Gastrocnemius medialis (tissue), 4 donors: ENCODE data around the gene MRPS22. TPM values are rescaled to one million over a fixed set of nuclear protein-coding genes. Genes with fewer than 3 reads are reported as not detected.

Experiments used
- ATAC-seq, 2 donors: fragments of 150-250 bp; one replicate each; pipeline ENCODE4 v1.9.1; 2016
- DNase-seq, 2 donors: peaks; one replicate each; pipeline ENCODE4 v3.0.0-alpha.2; 2019
- H3K27ac ChIP-seq, 4 donors: fragments of 200-600 bp; sonication (generic); 1 replicate in 1 of 4; 2 replicates in 3 of 4; pipeline ENCODE4 v1.5.1; 2016 to 2018; ENCODE audit warnings: mild to moderate bottlenecking in 2 of 4, moderate library complexity in 1 of 4
- H3K27me3 ChIP-seq, 3 donors: fragments of 200-600 bp; sonication (generic) in 2 of 3; 1 replicate in 1 of 3; 2 replicates in 2 of 3; pipeline versions ENCODE4 v1.5.1 to v1.6.0; 2016 to 2019; ENCODE audit warnings: mild to moderate bottlenecking in 1 of 3, moderate library complexity in 1 of 3
- H3K36me3 ChIP-seq, 2 donors: fragments of 200-600 bp; sonication (generic) in 1 of 2; one replicate each; pipeline ENCODE4 v1.5.1; 2017 to 2018
- H3K4me1 ChIP-seq, 2 donors: fragments of 200-600 bp; sonication (generic) in 1 of 2; one replicate each; pipeline ENCODE4 v1.5.1; 2016 to 2017; ENCODE audit warnings: mild to moderate bottlenecking in 2 of 2
- H3K4me3 ChIP-seq, 4 donors: fragments of 200-600 bp; sonication (generic) in 3 of 4; 1 replicate in 1 of 4; 2 replicates in 3 of 4; pipeline ENCODE4 v1.5.1; 2016 to 2019; ENCODE audit warnings: mild to moderate bottlenecking in 2 of 4
- H3K9me3 ChIP-seq, 3 donors: fragments of 200-600 bp; sonication (generic) in 2 of 3; 1 replicate in 1 of 3; 2 replicates in 2 of 3; pipeline ENCODE4 v1.5.1; 2016 to 2019
- POLR2A ChIP-seq, 2 donors: fragments of 450-650 bp; IDR thresholded peaks; one replicate each; pipeline ENCODE4 v1.6.1; 2017; ENCODE audit warnings: antibody characterized with exemption in 2 of 2, mild to moderate bottlenecking in 2 of 2, moderate library complexity in 2 of 2
- in situ Hi-C, 4 donors: fragments of 200-750 bp; cut with MboI; loops; one replicate each; pipeline versions ENCODE4 v1.15.0 to v1.8.0; 2017; ENCODE audit warnings: low sequenced_read_pairs in 4 of 4
- intact Hi-C: fragments of 100-400 bp; cut with DNase I; formaldehyde crosslinking; loops from one replicate; pipeline ENCODE4 v1.15.1; 2023; ENCODE audit warnings: low total_unique reads
- total RNA-seq, 4 donors: library from RNA; depleted of rRNA; stranded (reverse); fragments of >200 nt; gene quantifications; one replicate each; pipeline versions ENCODE4 v1.1.0 to v1.2.3, GENCODE V29; 2016
- TF ChIP-seq, protein P1 (sequence below), 5 experiments: fragments of 450-650 bp in 3 of 5; fragments of 200-600 bp in 2 of 5; sonication (generic) in 2 of 5; IDR thresholded peaks in 4 of 5; conservative IDR thresholded peaks in 1 of 5; 1 replicate in 4 of 5; 2 replicates in 1 of 5; pipeline ENCODE4 v1.5.1; 2016 to 2019; ENCODE audit warnings: antibody characterized with exemption in 5 of 5, mild to moderate bottlenecking in 3 of 5, moderate library complexity in 3 of 5

The MRPS22 gene
- total RNA-seq, 4 donors from 2014 or later, result 96.4 to 140 (median 116) TPM

- no peak overlapping the region for H3K4me3 ChIP-seq
- no peaks in the 10 kb centered on the region for H3K9me3 ChIP-seq
- H3K27ac ChIP-seq, result no peak overlapping the region
- H3K27me3 ChIP-seq, result no peaks in the 10 kb centered on the region
- intact Hi-C loops, result no loop called here
- no peak for DNase-seq
- TF ChIP-seq, protein P1, sequence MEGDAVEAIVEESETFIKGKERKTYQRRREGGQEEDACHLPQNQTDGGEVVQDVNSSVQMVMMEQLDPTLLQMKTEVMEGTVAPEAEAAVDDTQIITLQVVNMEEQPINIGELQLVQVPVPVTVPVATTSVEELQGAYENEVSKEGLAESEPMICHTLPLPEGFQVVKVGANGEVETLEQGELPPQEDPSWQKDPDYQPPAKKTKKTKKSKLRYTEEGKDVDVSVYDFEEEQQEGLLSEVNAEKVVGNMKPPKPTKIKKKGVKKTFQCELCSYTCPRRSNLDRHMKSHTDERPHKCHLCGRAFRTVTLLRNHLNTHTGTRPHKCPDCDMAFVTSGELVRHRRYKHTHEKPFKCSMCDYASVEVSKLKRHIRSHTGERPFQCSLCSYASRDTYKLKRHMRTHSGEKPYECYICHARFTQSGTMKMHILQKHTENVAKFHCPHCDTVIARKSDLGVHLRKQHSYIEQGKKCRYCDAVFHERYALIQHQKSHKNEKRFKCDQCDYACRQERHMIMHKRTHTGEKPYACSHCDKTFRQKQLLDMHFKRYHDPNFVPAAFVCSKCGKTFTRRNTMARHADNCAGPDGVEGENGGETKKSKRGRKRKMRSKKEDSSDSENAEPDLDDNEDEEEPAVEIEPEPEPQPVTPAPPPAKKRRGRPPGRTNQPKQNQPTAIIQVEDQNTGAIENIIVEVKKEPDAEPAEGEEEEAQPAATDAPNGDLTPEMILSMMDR (IDR thresholded peaks at IDR 0.05 in 4 of 5, conservative IDR thresholded peaks at IDR 0.05 in 1 of 5), result no peak
- no peak for TF ChIP-seq POLR2A (IDR thresholded peaks at IDR 0.05)
- in situ Hi-C loops, result loop anchor here in 3 of 4 donors (10.0 to 25.0 kb wide), 2 partner anchors 402 to 405 kb away; partner anchors contain the start of genes FOXL2 (in 2 of the 3) and FOXL2NB (in 2 of the 3)
- H3K36me3 ChIP-seq, result no peaks in the 10 kb centered on the region
- ATAC-seq, result no peak
- peaks cover 0 to 1% of the 10 kb centered on the region in 2 donors for H3K4me1 ChIP-seq
Measured at GRCh38 chr3:139339219-139339906, 4.5 kb upstream of the MRPS22 start.

DNA sequence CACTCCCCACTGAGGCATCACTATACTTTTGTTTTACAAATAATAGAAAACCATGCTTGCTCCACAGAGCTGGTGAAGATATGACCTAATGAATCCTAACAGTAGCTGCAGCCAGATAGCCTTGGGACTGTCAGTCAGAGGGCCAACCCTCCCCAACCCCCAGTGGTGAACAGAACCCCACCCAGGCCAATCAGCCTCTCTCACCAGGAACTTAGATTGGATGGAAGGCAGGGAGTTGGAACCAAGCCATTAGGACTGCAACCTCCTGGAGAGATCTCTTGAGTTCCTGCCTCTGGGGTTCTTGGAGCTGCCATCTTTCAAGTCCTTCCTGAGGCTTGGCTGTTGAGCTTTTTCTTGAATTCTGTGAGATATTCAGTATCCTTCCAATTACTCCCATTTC, 3.0 kb upstream of the MRPS22 start:
- ATAC-seq (no peak), DNase-seq (no peak)
- TF ChIP-seq POLR2A (IDR thresholded peaks at IDR 0.05), result no peak
- TF ChIP-seq, protein P1 (IDR thresholded peaks at IDR 0.05 in 4 of 5, conservative IDR thresholded peaks at IDR 0.05 in 1 of 5), result no peak
- H3K4me3 ChIP-seq, result no peak overlapping the region
- intact Hi-C loops (no loop called here), in situ Hi-C loops (loop anchor here in 2 of 4 donors (25.0 kb wide), 1 partner anchor 403 kb away; the partner anchor contains the start of genes FOXL2 (in 2 of the 2) and FOXL2NB (in 2 of the 2))
- no peaks in the 10 kb centered on the region for H3K27me3 ChIP-seq
- H3K36me3 ChIP-seq, result no peaks in the 10 kb centered on the region
- peaks cover 14 to 16% of the 10 kb centered on the region in 2 donors for H3K4me1 ChIP-seq
- no peak overlapping the region for H3K27ac ChIP-seq
- H3K9me3 ChIP-seq, result no peaks in the 10 kb centered on the region

DNA sequence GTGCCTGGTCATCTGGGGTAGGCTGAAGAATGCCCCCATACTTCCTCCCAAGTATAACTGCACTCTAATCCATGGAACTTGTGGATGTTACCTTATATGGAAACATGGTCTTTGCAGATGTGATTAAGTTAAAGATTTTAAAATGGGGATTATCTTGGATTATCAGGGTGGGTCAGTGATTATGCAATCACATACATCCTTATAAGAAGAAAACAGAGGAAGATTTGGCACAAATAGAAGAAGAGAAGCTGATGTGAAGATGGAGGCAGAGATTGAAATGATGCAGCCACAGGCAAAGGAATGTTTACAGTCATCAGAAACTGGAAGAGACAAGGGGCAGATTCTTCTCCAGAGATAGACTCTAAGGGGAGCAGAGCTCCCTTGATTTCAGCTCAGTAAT, 1.8 kb upstream of the MRPS22 start:
- intact Hi-C loops (no loop called here), in situ Hi-C loops (loop anchor here in 2 of 4 donors (25.0 kb wide), 1 partner anchor 405 kb away; the partner anchor contains the start of genes FOXL2 (in 2 of the 2) and FOXL2NB (in 2 of the 2))
- DNase-seq, result no peak

GRCh38 chr3:139346771-139347170, 3.0 kb downstream of the MRPS22 start:
- in situ Hi-C loops, result loop anchor here in 2 of 4 donors (25.0 kb wide), 1 partner anchor 409 kb away; the partner anchor contains the start of genes FOXL2 (in 2 of the 2) and FOXL2NB (in 2 of the 2)

More for the DNA sequence above, 1.8 kb upstream of the MRPS22 start:
- Histone ChIP-seq H3K4me3 (no peak overlapping the region), H3K27ac (no peak overlapping the region), H3K4me1 (peaks cover 19% of the 10 kb centered on the region in 2 donors), H3K27me3 (no peaks in the 10 kb centered on the region), H3K36me3 (peaks cover 0 to 5% of the 10 kb centered on the region in 2 donors), H3K9me3 (no peaks in the 10 kb centered on the region)
- TF ChIP-seq, protein P1 (IDR thresholded peaks at IDR 0.05 in 4 of 5, conservative IDR thresholded peaks at IDR 0.05 in 1 of 5), result no peak
- no peak for TF ChIP-seq POLR2A (IDR thresholded peaks at IDR 0.05)
- no peak for ATAC-seq

More at GRCh38 chr3:139346771-139347170, 3.0 kb downstream of the MRPS22 start:
- H3K36me3 ChIP-seq, result peaks cover 0 to 51% of the 10 kb centered on the region in 2 donors
- no peak for TF ChIP-seq POLR2A (IDR thresholded peaks at IDR 0.05)
- TF ChIP-seq, protein P1 (IDR thresholded peaks at IDR 0.05 in 4 of 5, conservative IDR thresholded peaks at IDR 0.05 in 1 of 5), result no peak
- H3K27ac ChIP-seq, result no peak overlapping the region
- no peak for DNase-seq
- intact Hi-C loops, result no loop called here
- no peak overlapping the region for H3K4me3 ChIP-seq
- H3K9me3 ChIP-seq, result no peaks in the 10 kb centered on the region
- peaks cover 19% of the 10 kb centered on the region in 2 donors for H3K4me1 ChIP-seq
- no peaks in the 10 kb centered on the region for H3K27me3 ChIP-seq
- ATAC-seq, result no peak
